Subcutaneous adipose tissue (tissue), 4 donors: ENCODE data around the gene FOXN3. TPM values are rescaled to one million over a fixed set of nuclear protein-coding genes. Genes with fewer than 3 reads are reported as not detected.

ENCODE experiments used
- total RNA-seq, 4 donors: library from RNA; depleted of rRNA; stranded (reverse); fragments of >200 nt; gene quantifications; one replicate each; pipeline ENCODE4 v1.1.0, GENCODE V29; 2016
- TF ChIP-seq, protein P1 (sequence below): fragments of 450-650 bp; IDR thresholded peaks from one replicate; pipeline ENCODE4 v1.5.1; 2016; ENCODE audit warnings: low read depth, mild to moderate bottlenecking, control low read depth, antibody characterized with exemption, moderate library complexity

The FOXN3 gene
- total RNA-seq, 4 donors from 2014 or later: 153 to 173 (median 171) TPM

DNA sequence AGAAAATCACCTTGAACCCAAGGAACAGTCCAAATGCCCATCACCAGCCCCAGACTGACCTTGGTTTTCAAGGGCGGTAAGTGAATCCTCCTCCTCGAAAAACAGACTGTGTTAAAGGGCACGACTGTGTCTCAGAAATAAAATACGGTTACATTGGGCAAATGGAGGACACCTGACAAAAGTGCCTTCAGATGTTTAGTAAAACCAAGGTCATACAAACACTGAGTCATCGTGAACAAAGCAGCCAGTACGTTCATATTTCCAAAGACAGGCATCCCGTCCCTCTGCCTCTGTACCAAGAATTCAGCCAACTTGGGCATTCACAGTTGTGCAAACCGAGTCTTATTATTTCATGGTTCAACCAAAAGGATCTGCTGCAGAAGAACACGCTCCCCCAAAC, 25.9 kb downstream of the FOXN3 start:
- TF ChIP-seq, protein P1, sequence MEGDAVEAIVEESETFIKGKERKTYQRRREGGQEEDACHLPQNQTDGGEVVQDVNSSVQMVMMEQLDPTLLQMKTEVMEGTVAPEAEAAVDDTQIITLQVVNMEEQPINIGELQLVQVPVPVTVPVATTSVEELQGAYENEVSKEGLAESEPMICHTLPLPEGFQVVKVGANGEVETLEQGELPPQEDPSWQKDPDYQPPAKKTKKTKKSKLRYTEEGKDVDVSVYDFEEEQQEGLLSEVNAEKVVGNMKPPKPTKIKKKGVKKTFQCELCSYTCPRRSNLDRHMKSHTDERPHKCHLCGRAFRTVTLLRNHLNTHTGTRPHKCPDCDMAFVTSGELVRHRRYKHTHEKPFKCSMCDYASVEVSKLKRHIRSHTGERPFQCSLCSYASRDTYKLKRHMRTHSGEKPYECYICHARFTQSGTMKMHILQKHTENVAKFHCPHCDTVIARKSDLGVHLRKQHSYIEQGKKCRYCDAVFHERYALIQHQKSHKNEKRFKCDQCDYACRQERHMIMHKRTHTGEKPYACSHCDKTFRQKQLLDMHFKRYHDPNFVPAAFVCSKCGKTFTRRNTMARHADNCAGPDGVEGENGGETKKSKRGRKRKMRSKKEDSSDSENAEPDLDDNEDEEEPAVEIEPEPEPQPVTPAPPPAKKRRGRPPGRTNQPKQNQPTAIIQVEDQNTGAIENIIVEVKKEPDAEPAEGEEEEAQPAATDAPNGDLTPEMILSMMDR: no peak

DNA sequence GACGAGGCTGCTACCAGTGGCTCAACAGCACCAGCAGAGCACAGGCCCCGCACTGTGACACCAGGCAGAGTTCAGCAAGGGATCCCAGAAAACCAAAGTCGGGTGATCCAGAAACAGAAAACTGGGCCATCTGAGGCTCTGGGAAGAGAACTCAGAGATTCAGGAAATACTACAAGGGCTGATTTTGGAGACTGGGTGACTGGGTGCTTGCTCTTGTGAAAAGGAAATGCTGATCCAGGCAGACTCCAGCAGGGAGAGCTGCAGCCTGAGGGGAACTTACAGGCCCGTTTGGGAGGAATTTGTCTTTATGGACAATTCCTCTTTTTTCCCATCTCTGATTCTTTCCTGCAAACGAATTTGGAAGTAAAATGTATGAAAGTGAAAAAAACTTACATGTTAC, 28.2 kb downstream of the FOXN3 start:
- TF ChIP-seq, protein P1: no peak

- TF ChIP-seq, protein P1: no peak
Measured at GRCh38 chr14:89387922-89388685, 28.9 kb downstream of the FOXN3 start.

DNA sequence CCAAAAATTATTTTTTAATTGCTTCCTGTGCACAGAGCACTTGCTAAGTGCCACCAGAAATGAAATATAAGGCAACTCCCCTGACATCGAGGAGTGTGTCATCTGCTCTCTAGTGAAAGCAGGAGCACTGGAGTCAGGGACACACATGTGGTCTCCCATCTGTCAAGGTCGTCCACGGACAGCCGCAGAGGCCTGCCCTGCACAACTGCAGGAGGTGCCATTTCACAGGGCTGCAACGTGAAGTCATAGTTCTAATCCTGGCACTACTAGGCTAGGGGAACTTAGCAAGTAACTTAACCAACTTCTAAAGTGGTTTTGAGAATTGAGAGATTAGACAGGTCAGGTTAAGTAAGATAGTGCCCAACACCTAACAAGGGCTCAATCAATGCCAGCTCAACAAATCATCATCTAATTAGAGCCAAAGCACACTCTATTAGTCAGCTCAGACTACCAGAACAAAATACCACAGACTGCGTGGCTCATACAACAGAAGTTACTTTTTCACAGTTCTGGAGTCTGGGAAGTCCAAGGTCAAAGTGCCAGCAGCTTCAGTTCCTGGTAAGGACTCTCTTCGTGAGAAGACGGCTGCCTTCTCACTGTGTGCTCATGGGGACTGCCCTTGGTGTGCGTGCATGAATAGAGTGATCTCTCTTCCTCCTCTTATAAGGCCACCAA, 30.7 kb downstream of the FOXN3 start:
- TF ChIP-seq, protein P1: no peak

- TF ChIP-seq, protein P1: no peak
Measured at GRCh38 chr14:89384636-89385035, 32.4 kb downstream of the FOXN3 start.

DNA sequence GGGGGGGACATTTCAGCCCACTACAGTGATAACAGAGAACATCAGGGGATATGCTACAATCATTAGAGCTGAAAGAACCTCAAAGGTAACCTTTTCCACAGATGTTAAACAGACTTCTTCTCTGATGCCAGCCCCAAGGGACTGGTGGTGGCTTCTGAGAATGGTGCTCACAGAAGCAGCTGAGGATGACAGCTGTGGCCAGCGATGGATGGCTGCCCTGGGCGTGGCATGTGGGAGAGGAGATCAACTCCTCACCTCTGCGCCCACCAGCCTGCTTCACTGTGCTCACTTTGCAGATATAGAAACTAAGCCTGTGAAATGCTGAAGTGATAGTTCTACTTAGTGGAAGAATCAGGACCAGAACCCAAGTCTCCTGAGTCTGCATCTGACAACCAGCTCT, 33.0 kb downstream of the FOXN3 start:
- TF ChIP-seq, protein P1: no peak
